ENCODE results near the gene KLHDC8A. TPM values are rescaled to one million over a fixed set of nuclear protein-coding genes. Genes with fewer than 3 reads are reported as not detected.

KLHDC8A gene
- total RNA-seq, 1 donor from 2014 or later = 0.27 TPM

- no peaks in the 10 kb centered on the region for H3K9me3 ChIP-seq (replicated peaks)
- H3K4me1 ChIP-seq = no peaks in the 10 kb centered on the region
- TF ChIP-seq CTCF (IDR thresholded peaks at IDR 0.05; ENCODE audit: borderline replicate concordance) = peak; percentile 87
- intact Hi-C loops (cut with micrococcal nuclease) = no loop called here
- no peak overlapping the region for H3K4me3 ChIP-seq
- no peaks in the 10 kb centered on the region for H3K36me3 ChIP-seq
- peaks cover 18% of the 10 kb centered on the region for H3K27me3 ChIP-seq (ENCODE audit: low read depth)
- no peak overlapping the region for H3K27ac ChIP-seq (replicated peaks)
- peak; percentile 63 for DNase-seq
Observed at GRCh38 chr1:205335692-205336091, 21.0 kb downstream of the KLHDC8A start.

GRCh38 chr1:205332015-205332791 lies 24.5 kb downstream of the KLHDC8A start:
- Histone ChIP-seq H3K36me3 (no peaks in the 10 kb centered on the region), H3K9me3 (replicated peaks) (no peaks in the 10 kb centered on the region), H3K4me1 (peaks cover 11% of the 10 kb centered on the region), H3K4me3 (no peak overlapping the region), H3K27ac (replicated peaks) (no peak overlapping the region), H3K27me3 (ENCODE audit: low read depth) (peaks cover 18% of the 10 kb centered on the region)
- intact Hi-C loops (cut with micrococcal nuclease) = no loop called here
- no peak for TF ChIP-seq CTCF (IDR thresholded peaks at IDR 0.05; ENCODE audit: borderline replicate concordance)
- DNase-seq = no peak

GRCh38 chr1:205330150-205330549 lies 26.6 kb downstream of the KLHDC8A start:
- H3K27ac ChIP-seq (replicated peaks) = no peak overlapping the region

GRCh38 chr1:205329719-205330118 lies 27.0 kb downstream of the KLHDC8A start:
- Histone ChIP-seq H3K36me3 (no peaks in the 10 kb centered on the region), H3K27ac (replicated peaks) (no peak overlapping the region), H3K4me1 (peaks cover 16% of the 10 kb centered on the region), H3K9me3 (replicated peaks) (no peaks in the 10 kb centered on the region), H3K27me3 (ENCODE audit: low read depth) (peaks cover 19% of the 10 kb centered on the region), H3K4me3 (no peak overlapping the region)
- intact Hi-C loops (cut with micrococcal nuclease) = no loop called here
- no peak for TF ChIP-seq CTCF (IDR thresholded peaks at IDR 0.05; ENCODE audit: borderline replicate concordance)
- no peak for DNase-seq

More at GRCh38 chr1:205330150-205330549, 26.6 kb downstream of the KLHDC8A start:
- DNase-seq = no peak
- no peaks in the 10 kb centered on the region for H3K9me3 ChIP-seq (replicated peaks)
- intact Hi-C loops (cut with micrococcal nuclease) = no loop called here
- H3K36me3 ChIP-seq = no peaks in the 10 kb centered on the region
- H3K27me3 ChIP-seq (ENCODE audit: low read depth) = peaks cover 19% of the 10 kb centered on the region
- no peak for TF ChIP-seq CTCF (IDR thresholded peaks at IDR 0.05; ENCODE audit: borderline replicate concordance)
- peaks cover 13% of the 10 kb centered on the region for H3K4me1 ChIP-seq
- H3K4me3 ChIP-seq = no peak overlapping the region

GRCh38 chr1:205328476-205328875 lies 28.2 kb downstream of the KLHDC8A start:
- no peaks in the 10 kb centered on the region for H3K9me3 ChIP-seq (replicated peaks)
- no peaks in the 10 kb centered on the region for H3K36me3 ChIP-seq
- TF ChIP-seq CTCF (IDR thresholded peaks at IDR 0.05; ENCODE audit: borderline replicate concordance) = no peak
- H3K27ac ChIP-seq (replicated peaks) = no peak overlapping the region
- H3K27me3 ChIP-seq (ENCODE audit: low read depth) = peaks cover 19% of the 10 kb centered on the region
- H3K4me3 ChIP-seq = no peak overlapping the region
- DNase-seq = no peak
- peaks cover 16% of the 10 kb centered on the region for H3K4me1 ChIP-seq
- intact Hi-C loops (cut with micrococcal nuclease) = no loop called here

All from left ventricle myocardium inferior (tissue), 1 donor.